GM12801 (cell line): ENCODE data around the gene PTPRN2.

ENCODE experiments used
- TF ChIP-seq, protein P1 (sequence below): IDR thresholded peaks from one replicate; pipeline ENCODE4 v1.5.1; 2011; ENCODE audit warnings: control low read depth; ENCODE audit not compliant: insufficient read length; ENCODE audit errors: extremely low read depth

PTPRN2 gene

DNA sequence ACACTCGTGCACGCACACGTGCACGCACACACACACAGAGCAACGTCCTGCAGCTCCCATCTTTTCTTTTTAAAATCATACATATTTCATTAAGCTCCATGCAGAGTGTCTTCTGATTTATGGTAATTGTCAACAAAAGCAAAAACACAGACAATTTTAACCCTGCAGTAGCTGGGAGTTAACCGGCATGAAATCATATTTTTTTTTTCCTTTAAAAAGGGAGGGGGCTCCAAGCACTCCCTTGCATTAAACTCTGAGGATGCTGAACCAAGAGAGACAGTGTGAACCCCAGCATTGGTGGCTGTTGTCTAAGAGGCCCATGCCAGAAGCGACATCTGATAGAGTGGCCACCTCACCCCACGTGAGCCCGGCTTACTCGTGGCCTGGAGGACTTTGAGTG is 708.2 kb downstream of the PTPRN2 start:
- TF ChIP-seq, protein P1, sequence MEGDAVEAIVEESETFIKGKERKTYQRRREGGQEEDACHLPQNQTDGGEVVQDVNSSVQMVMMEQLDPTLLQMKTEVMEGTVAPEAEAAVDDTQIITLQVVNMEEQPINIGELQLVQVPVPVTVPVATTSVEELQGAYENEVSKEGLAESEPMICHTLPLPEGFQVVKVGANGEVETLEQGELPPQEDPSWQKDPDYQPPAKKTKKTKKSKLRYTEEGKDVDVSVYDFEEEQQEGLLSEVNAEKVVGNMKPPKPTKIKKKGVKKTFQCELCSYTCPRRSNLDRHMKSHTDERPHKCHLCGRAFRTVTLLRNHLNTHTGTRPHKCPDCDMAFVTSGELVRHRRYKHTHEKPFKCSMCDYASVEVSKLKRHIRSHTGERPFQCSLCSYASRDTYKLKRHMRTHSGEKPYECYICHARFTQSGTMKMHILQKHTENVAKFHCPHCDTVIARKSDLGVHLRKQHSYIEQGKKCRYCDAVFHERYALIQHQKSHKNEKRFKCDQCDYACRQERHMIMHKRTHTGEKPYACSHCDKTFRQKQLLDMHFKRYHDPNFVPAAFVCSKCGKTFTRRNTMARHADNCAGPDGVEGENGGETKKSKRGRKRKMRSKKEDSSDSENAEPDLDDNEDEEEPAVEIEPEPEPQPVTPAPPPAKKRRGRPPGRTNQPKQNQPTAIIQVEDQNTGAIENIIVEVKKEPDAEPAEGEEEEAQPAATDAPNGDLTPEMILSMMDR, result no peak

DNA sequence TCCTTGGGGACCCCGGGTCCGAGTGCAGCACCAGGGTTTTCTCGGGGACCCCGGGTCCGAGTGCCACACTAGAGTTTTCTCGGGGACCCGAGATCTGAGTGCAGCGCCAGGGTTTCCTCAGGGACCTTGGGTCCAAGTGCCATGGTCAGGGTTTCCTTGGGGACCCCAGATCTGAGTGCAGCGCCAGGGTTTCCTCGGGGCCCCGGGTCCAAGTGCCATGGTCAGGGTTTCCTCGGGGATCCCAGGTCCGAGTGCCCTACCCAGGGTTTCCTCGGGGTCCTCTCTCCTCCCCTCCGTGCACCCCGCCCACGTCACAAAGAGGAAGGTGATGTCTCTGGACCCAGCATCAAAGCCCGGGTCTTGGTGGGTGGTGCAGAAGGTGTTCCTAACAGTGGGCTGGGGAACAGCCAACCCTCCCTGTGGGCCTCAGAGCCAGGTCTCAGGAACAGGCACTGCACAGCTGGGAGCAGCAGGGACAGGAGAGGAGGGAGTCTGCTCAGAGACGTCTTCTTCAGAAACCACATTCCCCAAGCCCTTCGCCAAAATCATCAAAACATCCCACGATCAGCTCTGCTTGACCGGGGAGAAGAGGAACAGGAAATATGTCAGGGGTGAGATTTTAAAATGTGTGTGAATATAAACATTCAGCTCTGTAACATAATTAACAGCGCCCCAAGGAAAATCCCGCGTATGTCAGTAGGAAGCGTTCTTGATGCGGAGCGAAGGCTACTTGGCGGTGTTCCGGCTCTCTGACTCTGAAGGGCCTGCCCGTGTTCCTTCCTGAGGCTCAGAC is 710.1 kb downstream of the PTPRN2 start:
- TF ChIP-seq, protein P1, result no peak

DNA sequence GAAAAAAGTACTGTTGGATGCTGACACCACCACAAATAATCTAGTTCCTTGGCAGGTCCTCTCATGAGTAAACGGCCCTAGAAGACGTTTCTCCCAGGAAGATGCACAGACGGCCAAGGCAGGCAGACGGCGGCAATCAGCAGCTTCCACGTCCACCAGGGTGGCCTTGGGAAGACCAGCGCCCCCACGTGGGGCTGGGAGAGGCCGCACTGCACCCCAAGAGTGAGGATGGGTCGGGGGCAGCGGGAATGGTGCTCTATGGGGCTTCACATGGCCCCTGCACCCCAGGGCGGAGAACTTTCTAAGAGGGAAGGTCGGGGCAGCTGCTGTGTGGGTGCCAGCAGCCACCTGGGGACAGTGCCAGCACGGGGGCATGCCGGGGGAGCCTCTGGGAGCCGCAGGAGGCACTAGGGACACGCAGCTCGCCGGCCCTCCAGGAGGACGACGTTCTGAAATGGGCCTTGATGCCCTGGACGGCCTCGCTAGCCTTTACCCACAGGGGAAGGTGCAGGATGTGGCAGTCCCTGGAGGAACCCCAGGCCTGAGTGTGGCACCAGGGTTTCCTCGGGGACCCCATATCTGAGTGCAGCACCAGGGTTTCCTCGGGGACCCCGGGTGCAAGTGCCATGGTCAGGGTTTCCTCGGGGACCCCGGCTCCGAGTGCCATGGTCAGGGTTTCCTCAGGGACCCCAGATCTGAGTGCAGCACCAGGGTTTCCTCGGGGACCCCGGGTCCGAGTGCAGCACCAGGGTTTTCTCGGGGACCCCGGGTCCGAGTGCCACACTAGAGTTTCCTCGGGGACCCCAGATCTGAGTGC is 710.9 kb downstream of the PTPRN2 start:
- TF ChIP-seq, protein P1, result no peak

DNA sequence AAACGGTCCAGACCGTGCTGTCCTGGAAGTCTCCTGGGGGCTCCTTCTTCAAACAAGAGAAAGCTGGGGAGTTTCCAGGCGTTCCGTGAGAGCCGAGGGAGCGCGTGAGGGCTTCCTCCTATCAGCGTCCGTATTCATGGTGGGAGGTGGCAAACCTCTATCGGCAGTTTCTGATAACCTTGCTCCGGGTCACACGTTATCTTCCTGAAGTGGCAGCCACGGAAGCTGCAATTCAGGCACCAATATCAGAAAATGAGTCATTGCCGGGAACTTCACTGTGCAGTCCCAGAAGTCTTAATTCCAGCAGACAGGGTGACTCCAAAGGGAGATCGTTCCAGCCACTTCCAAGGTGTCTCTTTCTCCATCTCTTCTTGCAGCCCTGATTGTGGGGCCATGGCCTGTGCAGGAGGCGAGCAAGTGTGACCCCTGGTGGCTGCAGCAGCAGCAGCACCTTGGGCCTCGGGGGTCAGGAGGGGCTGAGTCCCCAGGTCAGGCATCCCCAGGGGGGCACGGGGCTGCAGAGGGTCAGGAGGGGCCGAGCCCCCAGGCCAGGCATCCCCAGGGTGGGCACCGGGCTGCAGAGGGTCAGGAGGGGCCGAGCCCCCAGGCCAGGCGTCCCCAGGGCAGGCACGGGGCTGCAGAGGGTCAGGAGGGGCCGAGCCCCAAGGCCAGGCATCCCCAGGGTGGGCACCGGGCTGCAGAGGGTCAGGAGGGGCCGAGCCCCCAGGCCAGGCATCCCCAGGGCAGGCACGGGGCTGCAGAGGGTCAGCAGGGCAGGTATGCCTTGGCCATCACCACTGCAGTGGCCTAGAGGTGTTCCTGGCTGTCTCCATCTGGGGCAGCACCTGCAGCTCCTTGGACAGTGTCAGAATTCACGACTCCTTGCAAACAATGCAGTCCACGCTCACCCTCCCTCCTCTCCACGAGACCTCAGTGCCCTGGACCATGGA is 712.1 kb downstream of the PTPRN2 start:
- TF ChIP-seq, protein P1, result no peak

DNA sequence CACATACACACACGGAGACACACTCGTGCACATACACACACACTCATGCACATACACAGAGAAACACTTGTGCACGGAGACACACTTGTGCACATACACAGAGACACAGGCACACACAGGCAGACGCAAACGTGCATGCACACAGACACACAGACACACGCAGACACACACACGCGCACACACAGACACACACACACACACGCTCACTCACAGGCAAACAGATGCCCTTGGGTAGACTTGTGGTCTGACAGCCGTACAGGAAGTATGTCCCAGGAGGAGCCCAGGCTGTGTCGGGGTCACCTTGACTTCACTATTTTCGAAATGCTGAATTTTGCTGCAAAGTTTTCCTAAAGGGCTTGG is 712.8 kb downstream of the PTPRN2 start:
- TF ChIP-seq, protein P1, result no peak

DNA sequence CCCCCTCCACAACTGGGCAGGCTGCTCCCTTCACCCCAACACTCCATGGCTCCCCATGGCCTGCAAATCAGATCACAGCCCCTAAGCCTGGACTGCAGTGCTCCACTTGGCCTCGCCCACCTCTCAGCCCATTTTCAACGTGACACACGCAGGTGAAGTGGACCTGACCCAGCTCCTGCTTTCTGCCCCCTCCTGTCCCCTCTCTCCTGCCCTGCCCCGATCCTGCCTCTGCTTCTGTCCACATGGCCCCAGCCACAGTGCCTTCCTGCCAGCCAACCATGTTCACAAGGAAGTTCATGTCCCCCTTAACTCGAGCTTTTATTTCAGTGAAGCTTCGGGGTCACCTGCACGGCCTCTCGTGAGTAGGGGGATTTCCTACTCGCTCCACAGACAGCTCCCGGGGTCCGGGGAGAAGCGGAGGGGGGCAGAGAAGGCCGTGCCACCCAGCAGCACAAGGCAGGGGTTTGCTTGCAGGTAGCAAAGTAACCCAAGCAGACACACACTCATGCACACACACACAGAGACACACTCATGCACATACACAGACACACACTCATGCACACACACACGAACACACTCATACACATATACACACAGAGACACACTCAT is 713.3 kb downstream of the PTPRN2 start:
- TF ChIP-seq, protein P1, result no peak
